ENCODE data around the gene ARMCX6.
A peak's percentile ranks its signal among the peaks of the same experiment; 100 is the strongest.
"Not testable (repeated sequence)": the region's sequence is repeated elsewhere in the genome, so short reads cannot be mapped to it uniquely, and the experiment has no call there.

Gene ARMCX6
- 9.4 to 18.9 (median 13.0) reads per million in 18 experiments for total RNA-seq

DNA sequence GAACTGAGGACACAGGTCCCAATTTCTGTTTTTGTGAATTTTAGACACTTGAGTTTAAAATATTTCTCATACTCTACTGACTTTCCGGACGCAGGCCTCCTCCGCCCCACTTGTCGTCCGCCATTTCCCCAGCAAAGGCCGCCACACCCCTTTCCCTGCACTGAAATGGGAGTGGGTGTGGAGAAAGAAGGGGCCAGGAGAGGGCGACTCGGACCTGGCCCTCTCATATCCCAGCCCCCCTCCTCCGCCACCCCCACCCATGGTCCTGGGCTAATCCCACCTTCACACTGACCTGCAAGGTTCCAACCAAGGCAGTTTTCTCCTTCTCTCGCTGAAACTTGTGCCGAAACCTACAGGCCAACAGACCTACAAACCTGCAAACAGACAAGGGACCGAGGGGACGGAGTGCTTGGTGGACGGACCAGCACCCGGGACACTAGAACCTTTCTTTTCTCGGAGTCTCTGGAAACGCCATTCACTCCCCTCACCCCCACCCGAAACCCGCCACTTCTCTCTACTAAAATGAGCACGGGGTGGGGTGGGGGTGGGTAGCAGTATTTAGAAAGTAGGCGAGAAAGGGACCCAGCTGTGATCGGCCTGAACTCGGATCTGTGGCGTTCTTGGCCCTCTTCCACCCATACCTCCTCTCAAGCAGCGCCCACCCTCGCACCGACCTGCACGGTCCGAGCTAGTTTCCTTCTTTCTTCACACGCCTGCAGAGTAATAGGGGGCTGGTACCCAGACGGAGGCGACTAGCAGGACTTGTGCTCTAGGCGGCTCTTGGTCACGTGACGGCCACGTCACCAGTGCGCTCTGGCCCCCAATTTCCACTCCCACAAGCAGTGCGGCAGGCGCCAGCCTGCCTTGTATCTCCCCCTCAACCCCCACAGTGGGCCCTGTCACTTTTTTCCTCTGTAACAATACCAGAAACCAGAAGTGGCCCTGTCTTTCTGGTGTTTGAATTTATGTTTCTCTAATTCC is at the start of gene ARMCX6:
ARMCX6 (minus strand) TSS at position 790 of the 981 bp plus-strand sequence. CDS start 1,380 bp downstream, outside the sequence.
- peak; percentile 54 to 74 for DNase-seq

GRCh38 chrX:101659601-101660063 is 41.8 kb upstream of the ARMCX6 start, which contains the start of gene ARMCX2:
Gene ARMCX2 (minus strand): TSS chrX:101659850. CDS start chrX:101657588, 2,262 bp downstream.
- no peak for DNase-seq

DNA sequence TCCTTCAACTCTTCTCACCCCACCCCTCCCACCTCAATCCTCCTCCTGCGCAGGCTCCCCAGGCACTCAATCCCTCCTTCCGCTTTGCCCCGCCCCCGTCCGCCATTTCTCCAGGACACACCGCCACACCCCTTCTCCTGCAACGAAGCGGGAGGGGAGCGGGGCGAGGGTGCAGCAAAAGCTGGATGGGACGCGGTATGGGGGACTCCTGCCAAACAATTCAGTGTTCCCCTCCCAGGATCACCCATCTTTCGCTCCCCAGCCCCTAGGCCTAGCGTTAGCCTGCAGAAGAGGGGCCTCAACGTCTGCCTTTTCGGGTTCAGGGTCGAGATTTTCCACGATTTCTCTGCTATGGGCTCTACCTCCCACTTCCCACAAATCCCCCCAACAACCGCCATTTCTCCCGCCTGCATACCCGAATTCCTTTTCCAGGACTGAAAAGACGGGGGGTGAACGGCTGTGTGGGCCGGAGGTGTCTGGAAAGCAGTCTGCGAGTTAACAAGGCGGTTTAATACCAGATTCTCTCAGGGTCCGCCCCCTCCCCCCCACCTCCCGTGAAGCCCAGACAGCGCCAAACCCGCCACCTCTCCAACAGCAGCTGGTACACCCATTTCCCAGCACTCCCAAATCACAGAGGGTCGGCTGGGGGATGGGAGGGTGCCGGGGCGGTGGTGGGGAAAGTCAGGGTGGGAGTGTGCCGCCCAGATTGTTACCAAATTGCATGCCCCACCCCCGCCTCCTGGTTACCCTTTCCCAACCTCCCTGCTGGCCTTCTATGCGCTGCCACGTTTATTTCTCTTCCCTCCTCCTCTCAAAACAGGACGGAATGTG is 41.1 kb upstream of the ARMCX6 start:
- DNase-seq, result peak; percentile 16 to 20

- DNase-seq, result no peak
Measured at GRCh38 chrX:101657495-101657894, 39.7 kb upstream of the ARMCX6 start.

DNA sequence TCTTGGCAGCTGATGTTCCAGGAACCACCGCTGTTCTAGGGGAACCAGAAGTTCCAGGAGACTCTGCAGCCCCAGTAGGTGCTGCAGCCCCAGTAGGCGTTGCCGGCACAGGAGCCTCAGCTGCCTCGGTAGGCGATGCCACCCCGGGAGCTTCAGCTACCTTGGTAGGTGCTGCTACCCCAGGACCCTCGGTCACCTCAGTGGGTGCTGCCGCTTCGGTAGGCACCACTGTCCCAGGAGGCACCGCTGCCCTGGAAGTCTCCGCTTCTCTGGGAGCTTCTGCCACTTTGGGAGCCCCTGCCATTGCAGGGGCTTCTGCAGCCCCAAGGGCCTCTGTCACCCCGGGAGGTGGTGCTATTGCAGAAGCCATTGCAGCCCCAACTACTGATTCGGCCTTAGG is 39.0 kb upstream of the ARMCX6 start:
- no peak for DNase-seq

DNA sequence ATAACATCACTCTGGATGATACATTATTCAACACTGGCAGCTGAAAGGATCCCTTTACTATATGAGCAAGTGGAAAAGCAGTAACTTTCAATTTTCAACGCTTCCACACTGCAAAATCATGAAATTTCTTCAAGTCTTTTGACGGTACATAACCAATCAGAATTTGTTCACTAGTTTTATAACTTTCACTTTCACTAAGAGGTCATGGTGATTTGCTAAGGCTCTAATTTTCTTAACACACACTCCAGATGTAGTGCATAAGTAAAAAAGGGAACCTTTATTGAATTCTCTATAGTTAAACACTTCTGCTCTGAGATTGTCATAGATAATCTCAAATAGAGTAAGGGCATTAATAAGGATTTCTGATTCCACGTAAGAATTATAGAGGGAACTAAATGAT is 37.7 kb upstream of the ARMCX6 start:
- peak; percentile 1 to 47 for DNase-seq

GRCh38 chrX:101647716-101648115 is 29.9 kb upstream of the ARMCX6 start:
- DNase-seq, result not testable (repeated sequence)

GRCh38 chrX:101642093-101642492 is 24.3 kb upstream of the ARMCX6 start:
- DNase-seq, result peak; percentile 3 to 37

- no peak for DNase-seq
Measured at GRCh38 chrX:101639583-101639982, 21.8 kb upstream of the ARMCX6 start.

- DNase-seq, result no peak
Measured at GRCh38 chrX:101619364-101619763, 1.6 kb upstream of the ARMCX6 start.

GRCh38 chrX:101605728-101606127 is 12.1 kb downstream of the ARMCX6 start:
- DNase-seq, result no peak

- no peak for DNase-seq
Measured at GRCh38 chrX:101605146-101605545, 12.7 kb downstream of the ARMCX6 start.

DNA sequence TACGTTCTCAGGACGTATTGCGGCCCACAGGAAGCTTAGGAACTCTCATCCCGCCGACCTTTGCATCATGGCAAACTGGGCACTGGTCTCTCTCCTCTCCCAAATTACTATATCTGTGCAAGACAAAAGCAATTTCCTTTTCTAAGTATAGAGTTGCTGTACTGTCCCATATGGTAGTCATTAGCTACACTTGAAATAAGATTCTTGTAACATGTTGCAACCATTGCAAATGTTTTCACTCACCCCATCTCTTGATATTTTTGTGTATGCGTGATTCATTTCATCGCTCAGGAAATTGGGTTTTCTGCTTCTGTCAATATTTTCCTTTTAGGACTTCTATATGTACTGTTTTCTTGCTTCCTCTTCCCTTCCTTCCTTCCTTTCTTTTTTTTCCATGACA is 15.7 kb downstream of the ARMCX6 start:
- DNase-seq, result no peak

DNA sequence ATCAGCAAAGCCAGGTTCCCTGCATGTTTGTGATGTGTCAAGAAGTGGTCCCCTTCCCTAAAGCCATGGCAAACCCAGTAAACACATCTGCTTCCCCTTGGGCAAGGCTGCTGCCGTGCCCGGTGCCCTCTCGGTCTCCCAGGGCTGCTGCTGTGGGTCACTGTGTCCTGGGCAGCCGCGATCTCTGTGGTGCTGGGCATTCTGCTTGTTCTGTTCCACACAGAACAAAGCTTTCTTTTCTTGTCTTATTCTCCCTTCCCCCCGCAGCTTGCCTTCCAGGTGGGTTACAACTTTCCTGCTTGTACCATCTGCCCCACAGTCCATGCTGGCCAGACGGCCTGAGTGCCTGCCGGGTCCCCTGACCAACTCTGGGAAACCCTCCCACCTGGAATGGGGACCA is 18.2 kb downstream of the ARMCX6 start:
- DNase-seq, result not testable (repeated sequence)

DNA sequence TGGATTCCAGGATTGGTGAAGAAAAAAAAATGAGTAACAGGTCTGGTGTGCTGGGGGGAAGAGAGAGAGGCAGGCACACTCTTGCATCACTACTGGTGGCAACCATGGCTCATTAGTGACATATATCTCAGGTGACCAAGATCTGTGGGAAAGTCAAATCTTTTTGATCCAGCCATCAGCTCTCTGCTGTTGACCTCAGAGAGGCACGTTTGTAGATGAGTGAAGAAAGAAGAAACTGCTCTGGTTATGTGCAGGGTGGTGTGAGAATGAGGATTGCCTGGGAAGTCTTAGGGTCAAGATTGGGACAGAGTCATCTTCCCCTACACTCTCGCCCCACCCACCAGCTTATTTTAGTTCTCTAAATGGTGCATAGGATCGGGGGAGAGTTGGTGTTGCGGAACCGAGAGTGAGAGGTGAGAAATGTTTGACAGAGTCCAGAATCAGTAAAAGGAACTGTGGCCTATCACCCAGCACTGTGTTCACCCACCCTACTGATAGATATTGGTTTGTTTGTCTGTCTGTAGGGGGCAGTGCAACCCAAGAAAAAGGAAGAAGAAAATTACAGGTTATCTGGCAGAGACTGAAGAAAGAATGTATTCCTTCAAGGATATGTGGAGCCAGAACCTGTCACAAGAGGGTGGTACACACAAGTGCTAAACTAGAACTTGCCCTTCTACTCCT is 21.9 kb downstream of the ARMCX6 start:
- peak; percentile 65 to 74 for DNase-seq

All from inflammatory macrophage (primary cell).